A204.1 (cell line): Measurements from ENCODE around the gene PSORS1C2.

Experiments
- FAIRE-seq: peaks from 2 replicates; lab custom pipeline; 2012; peaks lifted over from hg19 to GRCh38; lab: Jason Lieb, UNC

Gene PSORS1C2

DNA sequence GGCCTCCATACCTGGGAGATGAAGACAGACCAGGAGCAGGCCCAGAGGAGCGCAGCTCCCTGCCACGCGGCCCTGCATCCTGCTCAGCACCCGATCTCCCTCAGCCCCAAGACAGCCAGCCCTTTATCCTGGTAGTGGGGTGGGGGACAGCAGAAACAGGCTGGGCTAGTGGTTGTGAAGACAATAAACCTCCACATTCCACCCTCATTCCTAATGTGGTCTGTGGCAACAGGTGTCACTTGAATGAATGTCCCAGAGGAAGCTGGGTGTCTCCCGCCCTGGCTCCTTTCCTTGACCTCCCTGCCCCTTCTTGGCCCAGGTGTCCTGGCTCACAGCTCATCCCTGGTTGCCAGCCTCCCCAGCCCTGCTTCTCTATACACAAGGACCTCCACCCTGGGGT is 26.4 kb downstream of the PSORS1C2 start, which contains the start of gene C6orf15:
Gene C6orf15 (minus strand): TSS at position 98 of the 400 bp plus-strand sequence. CDS start 20 bp downstream, at position 78.
- no peak for FAIRE-seq

DNA sequence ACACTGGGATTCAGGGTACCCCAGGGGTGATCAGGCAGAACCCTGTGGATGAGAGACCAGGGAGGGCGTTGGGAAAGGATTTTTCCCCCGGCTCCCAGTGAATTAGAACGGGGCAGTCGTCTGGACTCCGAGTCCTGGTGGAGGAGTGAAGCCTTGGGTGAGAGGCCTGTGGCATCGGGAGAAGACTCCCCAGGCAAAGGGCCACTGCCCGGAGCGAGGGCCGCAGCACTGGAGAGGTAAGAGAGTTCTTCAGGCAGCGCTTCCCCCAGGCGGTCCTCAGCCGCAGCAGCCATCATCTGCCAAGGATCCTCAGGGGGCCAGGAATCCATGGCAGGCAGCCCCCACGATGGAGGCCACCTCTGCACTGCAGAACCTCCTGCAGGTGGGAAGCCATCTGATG is 27.2 kb downstream of the PSORS1C2 start:
- FAIRE-seq, result no peak

DNA sequence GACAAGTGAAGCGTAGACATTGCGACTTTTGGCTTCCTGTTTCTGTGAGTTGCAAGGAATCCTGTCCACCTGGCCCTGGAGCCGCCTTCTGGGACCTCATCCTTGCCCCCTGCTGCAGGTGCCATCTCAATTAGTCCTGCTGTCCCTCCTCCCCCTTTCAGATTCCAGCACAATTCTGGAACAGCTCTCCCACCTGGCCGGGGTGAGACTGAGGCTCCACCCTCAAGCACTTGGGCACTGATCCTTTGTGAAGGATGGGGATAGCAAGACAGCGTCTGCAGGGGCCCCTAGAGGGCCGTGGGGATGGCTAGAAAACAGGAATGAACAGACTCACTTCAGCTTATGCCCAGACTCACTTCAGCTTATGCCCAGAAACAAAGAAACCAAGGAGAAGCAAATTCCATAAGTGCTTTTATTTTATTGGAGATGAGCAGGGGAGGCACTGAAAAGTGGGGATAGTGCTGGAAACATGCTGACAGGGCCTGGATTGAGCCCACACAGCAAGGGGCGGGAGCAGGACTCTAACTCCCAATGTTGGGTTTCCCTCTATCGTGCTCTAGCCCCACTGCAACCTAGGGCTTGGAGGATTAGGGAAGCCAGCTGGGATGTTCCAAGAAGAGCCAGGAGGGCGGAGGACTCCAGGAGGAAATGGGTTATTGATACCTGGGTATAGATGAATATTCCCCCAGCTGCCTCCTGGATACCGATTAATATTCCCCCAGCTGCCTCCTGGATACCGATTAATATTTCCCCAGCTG is 27.9 kb downstream of the PSORS1C2 start:
- FAIRE-seq, result no peak

DNA sequence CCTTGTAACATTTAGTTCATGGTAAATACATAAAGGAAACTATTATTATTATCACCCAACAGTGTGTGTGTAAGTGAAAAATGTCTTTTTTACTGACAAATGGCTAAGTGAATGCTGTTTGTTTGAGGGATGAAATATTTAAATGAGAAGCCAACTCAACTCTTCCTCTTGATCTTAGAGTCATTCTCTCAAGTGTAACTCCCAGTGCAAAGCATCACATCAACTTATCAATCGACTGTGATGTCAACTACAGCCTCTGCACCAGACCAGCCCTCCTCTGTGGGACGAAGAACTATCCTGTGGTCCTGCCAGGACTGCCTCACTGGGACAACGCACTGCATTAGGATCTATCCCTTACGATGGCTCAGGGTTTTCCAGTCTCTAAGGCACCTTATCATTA is 31.8 kb downstream of the PSORS1C2 start:
- no peak for FAIRE-seq

DNA sequence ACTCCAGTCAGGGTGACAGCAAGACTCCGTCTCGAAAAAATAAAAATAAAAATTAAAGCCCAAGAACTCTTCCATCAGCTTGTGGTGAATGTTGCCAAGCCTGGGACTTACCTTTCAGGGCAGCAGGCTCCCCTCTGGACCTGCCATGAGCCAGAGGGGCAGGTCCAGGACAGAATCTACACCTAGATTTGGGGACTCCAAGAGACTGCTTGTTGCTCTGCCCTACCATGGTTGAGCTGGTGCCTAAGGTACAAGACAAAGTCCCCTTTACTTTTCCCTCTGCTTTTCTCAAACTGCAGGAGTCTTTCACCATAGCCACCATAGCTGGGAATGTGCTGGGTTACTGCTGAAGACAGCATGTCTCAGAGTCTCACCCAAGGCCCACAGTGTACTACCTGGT is 35.7 kb downstream of the PSORS1C2 start:
- FAIRE-seq, result no peak

DNA sequence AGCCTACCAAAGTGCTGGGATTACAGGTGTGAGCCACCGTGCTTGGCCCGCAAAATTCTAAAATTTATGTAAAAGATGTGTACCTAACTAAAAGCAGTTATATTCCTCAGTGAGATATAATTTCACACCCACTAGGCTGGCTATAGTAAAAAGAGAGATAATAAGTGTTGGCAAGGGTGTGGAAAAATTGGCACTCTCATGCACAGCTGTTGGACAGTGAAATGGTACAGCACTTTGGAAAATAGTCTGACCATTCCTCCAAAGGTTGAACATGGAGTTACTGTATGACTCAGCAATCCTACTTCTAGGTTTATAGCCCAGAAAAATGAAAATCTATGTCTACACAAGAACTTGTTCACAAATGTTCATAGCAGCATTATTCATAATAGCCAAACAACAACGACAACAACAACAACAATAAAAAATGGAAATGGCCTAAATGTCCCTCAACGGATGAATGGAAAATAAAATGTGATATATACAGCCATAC is 40.4 kb downstream of the PSORS1C2 start:
- FAIRE-seq, result no peak

DNA sequence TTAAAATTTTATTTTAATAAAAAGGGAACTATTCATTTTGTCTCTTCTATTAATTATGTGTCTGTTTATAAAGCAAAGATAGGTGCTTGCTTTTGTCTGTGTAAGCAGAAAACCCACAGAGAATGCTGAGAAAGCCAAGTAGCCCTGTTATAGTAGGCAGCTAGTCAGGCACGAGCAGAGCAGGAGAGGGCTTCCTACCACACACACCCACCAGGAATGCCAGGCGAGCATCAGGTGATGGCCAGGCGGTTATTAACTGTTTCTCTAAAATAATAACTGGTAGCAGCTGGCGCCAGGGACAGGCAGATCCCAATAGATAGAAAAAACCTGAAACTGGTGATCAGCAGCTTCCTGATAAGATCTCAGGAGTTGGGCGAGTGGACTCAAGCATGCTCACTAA is 42.2 kb downstream of the PSORS1C2 start:
- no peak for FAIRE-seq

DNA sequence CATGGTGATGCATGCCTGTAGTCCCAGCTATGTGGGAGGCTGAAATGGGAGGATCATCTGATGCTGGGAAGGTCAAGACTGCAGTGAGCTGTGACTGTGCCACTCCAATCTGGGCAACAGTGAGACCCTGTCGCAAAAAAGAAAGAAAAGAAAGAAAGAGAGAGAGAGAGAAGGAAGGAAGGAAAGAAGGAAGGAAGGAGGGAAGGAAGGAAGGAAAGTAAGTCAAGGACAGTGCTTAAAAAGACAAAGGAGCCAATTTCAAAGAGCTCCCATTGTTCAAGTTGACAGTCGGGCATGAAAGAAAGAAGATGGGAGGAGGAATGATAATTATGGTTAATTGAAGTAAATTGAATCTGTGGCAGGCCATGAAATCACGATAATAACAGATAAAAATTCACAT is 42.7 kb downstream of the PSORS1C2 start:
- FAIRE-seq, result no peak

DNA sequence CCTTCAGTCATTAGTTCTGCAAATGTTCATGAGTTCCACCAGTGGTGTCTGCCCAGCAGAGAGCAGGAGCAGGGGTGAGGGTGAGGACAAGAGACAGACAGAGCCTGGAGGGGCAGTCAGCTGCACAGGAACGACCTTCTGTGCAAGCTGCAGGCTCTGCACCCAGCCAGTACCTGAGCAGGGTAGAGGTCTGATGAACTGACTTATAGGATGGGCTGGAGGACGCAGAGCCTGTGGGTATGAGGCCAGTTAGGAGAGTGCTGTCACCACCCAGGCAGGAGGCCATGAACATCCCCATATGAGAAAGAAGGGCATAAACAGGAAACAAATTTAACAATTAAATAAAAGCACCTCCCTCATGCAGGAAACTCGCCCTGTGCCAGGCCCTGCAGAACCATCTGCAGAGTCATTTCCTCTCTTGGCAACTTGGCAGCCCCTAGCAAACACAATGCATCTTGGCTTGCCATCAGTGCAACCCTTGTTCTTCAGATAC is 44.4 kb downstream of the PSORS1C2 start:
- no peak for FAIRE-seq

DNA sequence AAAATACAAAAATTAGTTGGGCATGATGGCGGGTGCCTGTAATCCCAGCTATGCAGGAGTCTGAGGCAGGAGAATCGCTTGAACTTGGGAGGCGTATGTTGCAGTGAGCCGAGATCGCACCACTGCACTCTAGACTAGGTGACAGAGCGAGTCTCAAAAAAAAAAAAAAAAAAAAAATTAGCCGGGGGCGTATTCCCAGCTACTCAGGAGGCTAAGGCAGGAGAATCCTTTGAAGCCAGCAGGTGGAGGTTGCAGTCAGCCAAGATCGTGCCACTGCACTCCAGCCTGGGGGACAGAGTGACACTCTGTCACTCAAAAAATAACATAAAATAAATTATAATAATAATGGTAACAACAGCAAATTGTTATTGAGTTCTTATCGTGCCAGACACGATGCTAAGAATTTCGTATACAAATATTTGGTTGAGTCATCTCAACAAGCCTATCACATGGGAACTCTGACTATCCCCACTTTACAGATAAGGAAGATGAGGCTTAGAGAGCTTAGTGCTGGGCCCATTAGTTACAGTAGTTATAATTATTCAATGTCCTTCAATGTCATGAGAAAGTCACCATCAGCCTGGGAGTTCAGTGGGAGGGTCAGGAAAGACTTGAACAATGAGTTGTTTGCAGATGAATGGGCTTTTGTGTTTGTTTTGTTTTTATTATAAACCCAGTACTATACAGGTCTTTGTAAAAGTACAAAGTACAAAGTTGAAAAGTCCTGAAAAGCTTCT is 45.9 kb downstream of the PSORS1C2 start:
- no peak for FAIRE-seq

DNA sequence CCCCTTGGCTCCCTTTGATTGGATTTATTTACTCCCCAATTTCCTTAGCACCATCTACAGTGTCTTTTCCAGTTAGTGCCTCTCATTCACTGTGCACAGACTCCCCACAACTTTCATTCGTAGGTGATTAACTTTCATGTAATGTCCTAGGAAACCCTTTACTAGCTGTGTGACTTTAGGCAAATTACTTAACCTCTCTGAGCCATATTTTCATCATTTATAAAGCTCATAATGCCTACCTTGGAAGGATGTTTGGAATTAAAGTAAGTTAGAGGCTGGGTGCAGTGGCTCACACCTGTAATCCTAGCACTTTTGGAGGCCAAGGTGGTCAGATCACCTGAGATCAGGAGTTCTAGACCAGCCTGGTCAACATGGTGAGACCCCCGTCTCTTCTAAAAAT is 46.6 kb downstream of the PSORS1C2 start:
- FAIRE-seq, result no peak

DNA sequence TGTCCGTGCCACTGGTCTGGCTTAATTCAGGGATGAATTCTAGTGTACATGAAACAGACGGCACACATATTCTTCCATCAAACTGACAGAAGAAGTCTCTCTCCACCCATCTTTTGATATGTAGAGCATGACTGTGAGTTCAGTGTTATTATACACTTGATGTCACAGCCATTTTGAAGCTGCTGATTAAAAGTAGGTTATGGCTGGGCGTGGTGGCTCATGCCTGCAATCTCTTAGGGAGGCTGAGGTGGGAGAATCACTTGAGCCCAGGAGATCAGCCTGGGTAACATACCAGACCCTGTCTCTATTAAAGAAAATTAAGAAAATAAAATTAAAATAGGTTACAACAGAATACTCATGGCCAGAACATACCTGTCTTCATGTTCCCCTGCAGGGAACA is 47.2 kb downstream of the PSORS1C2 start:
- FAIRE-seq, result no peak

DNA sequence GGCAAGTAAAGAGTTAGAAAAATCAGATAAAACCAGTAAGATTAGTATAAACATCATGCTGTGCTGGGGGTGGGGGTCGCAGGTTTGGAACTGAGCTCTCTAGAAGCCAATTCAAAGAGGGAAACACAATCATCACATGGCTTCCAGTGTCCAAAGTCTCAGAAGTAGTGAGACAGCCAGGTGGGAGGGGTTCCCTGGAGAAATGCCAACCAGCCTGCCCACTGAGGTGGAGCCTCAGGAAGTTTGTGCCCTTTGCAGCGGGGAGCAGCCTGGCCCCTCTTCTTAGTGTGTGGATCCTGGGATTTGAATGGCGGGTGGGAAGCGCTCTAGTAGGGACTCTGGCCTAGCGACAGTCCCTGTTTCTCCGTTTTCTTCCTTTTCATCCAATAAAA is 47.9 kb downstream of the PSORS1C2 start:
- FAIRE-seq, result no peak

DNA sequence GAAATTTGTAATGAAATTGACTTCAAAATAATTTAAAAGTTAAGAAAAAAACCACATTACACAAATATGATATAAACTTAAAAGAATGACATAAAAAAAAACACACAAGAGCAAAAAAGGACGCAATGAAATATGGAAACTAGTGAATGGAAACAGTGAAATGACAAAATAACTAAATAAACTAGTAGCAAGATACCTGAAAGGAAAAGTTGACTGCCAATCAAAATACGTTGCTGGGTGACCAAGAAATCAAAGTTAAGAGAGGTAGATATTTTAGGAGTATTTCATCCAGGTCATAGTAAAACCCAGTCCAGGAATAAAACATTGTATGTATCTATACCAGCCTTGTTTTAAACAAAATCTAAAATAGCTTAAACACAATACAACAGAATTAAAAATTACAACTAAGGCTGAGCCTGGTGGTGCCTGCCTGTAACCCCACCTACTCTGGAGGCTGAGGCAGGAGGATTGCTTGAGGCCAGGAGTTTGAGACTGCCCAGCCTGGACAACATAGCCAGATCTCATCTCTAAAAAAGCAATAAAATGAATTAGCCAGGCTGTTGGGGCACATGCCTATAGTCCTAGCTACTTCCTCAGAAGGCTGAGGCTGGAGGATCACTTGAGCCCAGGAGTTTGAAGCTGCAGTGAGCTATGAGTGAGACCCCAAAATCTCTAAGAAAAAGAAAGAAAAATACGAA is 48.4 kb downstream of the PSORS1C2 start:
- no peak for FAIRE-seq
